HG02884 (cell line): ENCODE measurements around the gene RANBP1.

Experiments used
- ATAC-seq: cut with Tn5 transposase; IDR thresholded peaks from one replicate; pipeline ENCODE4 v1.9.1; 2021; ENCODE audit warnings: mild to moderate bottlenecking, moderate library complexity; ENCODE audit not compliant: unreplicated experiment

The RANBP1 gene

DNA sequence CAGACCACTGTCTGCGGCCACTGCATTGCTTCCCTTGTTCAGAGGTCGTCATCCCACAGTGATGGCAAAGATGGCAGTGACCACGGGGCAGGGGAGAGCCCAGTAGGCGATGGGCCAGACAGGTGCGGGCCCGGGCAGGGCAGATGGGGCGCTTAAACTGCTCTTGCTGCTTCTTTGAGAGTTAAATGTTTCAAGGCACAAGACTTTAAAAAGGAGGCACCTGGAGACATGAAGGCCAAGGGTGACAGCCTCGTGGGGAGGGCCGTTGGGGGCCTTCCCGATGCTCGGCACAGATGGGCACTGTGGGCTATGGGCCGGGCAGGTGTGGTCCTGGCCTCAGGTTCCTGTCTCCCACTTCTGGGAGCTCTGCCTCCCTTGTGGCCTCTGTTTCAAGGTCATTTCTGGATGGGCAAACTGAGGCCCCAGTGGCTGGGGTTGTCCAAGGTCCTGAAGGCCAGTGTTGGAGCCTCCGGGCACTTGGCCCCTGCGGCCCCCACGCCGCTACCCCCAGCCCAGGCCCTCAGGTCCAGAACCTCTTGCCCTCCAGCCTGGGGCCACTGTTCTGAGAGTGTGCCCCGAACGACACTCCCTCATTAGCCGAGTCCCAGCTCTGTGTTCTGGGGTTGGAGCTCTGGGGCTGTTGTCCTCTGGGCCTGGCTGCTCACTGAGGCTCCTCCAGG is 51.9 kb downstream of the RANBP1 start:
- no peak for ATAC-seq

DNA sequence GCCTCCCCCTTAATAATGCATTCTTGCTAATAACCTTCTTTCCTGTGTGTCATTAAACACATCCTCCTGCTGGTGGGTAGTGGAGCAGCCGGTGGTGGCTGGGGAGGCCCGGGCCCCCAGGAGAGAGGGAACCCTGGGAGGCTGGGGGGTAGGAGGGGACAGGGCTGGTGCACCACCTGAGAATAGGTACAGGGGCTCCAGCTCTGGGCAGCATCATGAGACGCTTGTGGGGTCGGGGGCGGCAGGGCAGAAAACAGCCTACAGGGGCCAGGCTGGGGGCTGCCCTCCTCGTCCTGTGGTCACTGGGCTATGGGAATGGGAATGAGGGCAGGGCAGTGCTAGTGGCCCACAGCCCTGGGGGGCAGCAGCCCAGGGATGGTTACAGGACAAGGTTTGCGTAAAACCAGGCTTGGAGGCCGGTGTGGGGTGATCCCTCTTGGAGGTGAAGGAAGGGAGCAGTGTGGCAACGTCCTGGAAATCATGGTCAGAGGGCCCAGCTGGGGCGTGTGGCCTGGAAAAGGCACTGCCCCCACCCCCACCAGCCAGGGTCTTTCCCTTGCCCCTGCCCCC is 53.4 kb downstream of the RANBP1 start:
- no peak for ATAC-seq

GRCh38 chr22:20170170-20170569 is 54.3 kb downstream of the RANBP1 start:
- ATAC-seq: no peak

DNA sequence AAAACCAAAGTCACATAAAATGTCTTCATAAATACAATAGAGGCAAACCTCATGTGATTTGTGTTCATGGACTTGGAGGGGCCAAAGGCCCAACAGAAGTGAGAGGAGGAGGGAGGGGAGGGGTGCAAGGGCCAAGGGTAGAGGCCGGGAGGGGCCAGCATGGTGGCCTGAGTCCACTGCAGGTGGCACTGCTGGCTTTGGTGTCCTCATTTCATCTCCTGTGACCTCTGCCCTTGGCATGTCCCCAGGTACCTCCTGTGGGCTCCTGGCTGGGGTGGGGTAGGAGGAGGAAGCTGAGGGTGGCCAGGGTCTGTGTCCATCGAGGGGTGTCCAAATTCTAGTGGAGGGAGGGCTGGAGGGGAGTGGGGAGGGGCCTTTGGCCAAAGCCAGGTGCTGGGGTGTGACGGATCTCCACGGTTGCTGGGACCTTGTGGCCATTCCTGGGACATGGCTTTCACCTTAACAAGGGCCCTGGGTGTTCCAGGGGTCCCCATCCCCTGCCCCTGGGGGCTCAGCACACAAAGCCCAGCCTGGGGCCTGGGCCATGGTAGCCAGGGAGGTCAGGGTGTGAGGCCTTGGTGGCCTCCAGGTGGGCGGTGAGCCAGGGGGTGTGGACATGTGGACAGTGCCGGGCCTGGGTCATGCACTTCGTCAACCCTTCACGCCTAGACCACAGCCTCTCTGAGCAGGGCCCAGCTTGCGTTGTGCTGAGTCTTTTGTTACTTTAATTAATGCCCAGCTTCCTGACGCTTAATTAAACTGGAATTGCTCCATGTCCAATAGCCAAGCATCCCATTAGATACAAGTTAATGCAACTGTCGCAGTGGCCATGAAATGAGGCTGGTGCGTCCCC is 55.6 kb downstream of the RANBP1 start:
- no peak for ATAC-seq

GRCh38 chr22:20172141-20172613 is 56.3 kb downstream of the RANBP1 start:
- no peak for ATAC-seq

DNA sequence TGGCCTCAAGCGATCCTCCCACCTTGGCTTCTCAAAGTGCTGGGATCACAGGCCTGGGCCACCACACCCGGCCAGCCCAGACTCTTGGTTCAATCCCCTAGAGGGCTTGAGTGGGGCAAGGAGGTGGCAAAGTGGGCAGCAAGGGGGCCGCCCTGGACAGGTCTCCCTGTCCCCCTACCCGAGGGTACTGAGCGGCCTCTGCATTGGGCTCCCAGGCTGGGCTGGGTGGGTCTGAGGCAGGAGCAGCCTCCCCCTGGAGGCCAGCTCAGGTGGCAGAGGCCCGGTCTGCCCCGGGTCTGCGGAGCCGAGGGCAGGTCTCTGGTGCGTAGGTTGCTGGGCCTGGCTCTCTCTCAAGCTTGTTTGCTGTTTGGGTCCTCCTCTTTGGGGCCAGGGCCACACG is 57.3 kb downstream of the RANBP1 start:
- no peak for ATAC-seq

- ATAC-seq: no peak
These were observed 57.9 kb downstream of the RANBP1 start for GRCh38 chr22:20173772-20174171.

GRCh38 chr22:20174785-20175596 is 59.1 kb downstream of the RANBP1 start:
- no peak for ATAC-seq

- no peak for ATAC-seq
These were observed 59.6 kb downstream of the RANBP1 start for GRCh38 chr22:20175597-20175900.

DNA sequence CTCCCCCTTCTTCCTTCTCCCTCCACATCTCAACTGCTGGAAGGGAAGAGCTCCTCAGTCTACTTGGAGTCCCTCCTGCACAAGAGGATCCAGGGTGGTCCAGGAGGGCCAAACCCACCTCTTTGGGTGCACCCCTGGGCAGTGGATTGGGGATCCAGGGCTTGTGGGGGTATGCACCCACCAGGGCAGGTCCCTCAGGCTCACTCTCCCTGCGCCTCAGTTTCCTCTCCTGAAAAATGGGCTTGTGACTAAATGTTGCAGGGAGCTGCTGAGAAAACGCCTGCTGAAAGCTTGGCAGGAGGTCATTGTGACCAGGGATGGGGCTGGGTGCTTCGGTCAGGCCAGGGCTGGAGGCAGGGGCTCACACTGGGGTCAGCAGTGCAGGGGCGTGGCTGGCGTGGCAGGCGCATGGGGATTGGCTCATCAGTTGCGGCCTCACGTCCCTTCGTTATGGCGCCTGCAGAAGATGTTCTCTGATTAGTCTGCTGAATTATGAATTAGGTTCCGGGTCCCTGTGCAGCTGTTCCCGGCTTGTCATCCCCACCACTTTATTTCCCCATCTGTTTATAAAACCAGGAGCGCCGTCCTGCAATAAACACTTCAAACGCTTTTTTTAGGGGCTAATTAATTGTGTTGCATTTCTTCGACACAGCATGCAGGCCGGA is 60.6 kb downstream of the RANBP1 start:
- no peak for ATAC-seq
